HEK293 (cell line): ENCODE measurements around the gene H3-3A.

Experiments used
- HOXC10 ChIP-seq: sonication (generic); formaldehyde crosslinking; IDR thresholded peaks from 2 replicates; pipeline ENCODE4 v1.8.1; 2023; ENCODE audit warnings: mild to moderate bottlenecking, missing genetic modification reagents
- HOXD13 ChIP-seq: sonication (generic); formaldehyde crosslinking; IDR thresholded peaks from 2 replicates; pipeline ENCODE4 v1.8.0; 2022; ENCODE audit warnings: missing genetic modification reagents, borderline replicate concordance
- KLF9 ChIP-seq: fragments of 450-650 bp; formaldehyde crosslinking; IDR thresholded peaks from 2 replicates; pipeline ENCODE4 v1.5.1; 2016; ENCODE audit warnings: missing biosample characterization, missing genetic modification characterization, low read depth
- MZF1 ChIP-seq: fragments of 450-650 bp; formaldehyde crosslinking; IDR thresholded peaks from 2 replicates; pipeline ENCODE4 v1.5.1; 2017; ENCODE audit warnings: missing biosample characterization, missing genetic modification characterization, borderline replicate concordance
- RBAK ChIP-seq: fragments of 450-650 bp; formaldehyde crosslinking; IDR thresholded peaks from 2 replicates; pipeline ENCODE4 v1.5.1; 2016; ENCODE audit warnings: missing biosample characterization, missing genetic modification characterization
- ZBTB21 ChIP-seq: fragments of 450-650 bp; formaldehyde crosslinking; IDR thresholded peaks from 2 replicates; pipeline ENCODE4 v1.5.1; 2017; ENCODE audit warnings: missing biosample characterization, missing genetic modification characterization
- ZBTB6 ChIP-seq: fragments of 450-650 bp; formaldehyde crosslinking; IDR thresholded peaks from 2 replicates; pipeline ENCODE4 v1.5.1; 2017; ENCODE audit warnings: missing biosample characterization, missing genetic modification characterization
- ZNF169 ChIP-seq: fragments of 450-650 bp; formaldehyde crosslinking; IDR thresholded peaks from 2 replicates; pipeline ENCODE4 v1.5.1; 2016; ENCODE audit warnings: missing biosample characterization, missing genetic modification characterization
- ZNF19 ChIP-seq: fragments of 450-650 bp; formaldehyde crosslinking; IDR thresholded peaks from 2 replicates; pipeline ENCODE4; 2016; ENCODE audit warnings: missing biosample characterization, missing genetic modification characterization, low read depth
- ZNF335 ChIP-seq: fragments of 450-650 bp; formaldehyde crosslinking; conservative IDR thresholded peaks from 2 replicates; pipeline ENCODE4 v1.5.1; 2016; ENCODE audit warnings: missing biosample characterization, missing genetic modification characterization
- ZNF350 ChIP-seq: fragments of 450-650 bp; formaldehyde crosslinking; IDR thresholded peaks from 2 replicates; pipeline ENCODE4 v1.5.0; 2017; ENCODE audit warnings: missing biosample characterization, mild to moderate bottlenecking, missing genetic modification characterization
- ZNF394 ChIP-seq: fragments of 450-650 bp; formaldehyde crosslinking; IDR thresholded peaks from 2 replicates; pipeline ENCODE4 v1.5.1; 2016; ENCODE audit warnings: missing biosample characterization, missing genetic modification characterization, mild to moderate bottlenecking, moderate library complexity, borderline replicate concordance
- ZNF398 ChIP-seq: fragments of 450-650 bp; formaldehyde crosslinking; IDR thresholded peaks from 2 replicates; pipeline ENCODE4 v1.5.1; 2017; ENCODE audit warnings: missing biosample characterization, missing genetic modification characterization
- ZNF600 ChIP-seq: fragments of 450-650 bp; formaldehyde crosslinking; IDR thresholded peaks from 2 replicates; pipeline ENCODE4 v1.5.1; 2016; ENCODE audit warnings: missing biosample characterization, missing genetic modification characterization
- ZNF629 ChIP-seq: fragments of 450-650 bp; formaldehyde crosslinking; IDR thresholded peaks from 2 replicates; pipeline ENCODE4 v1.5.1; 2017; ENCODE audit warnings: missing biosample characterization, missing genetic modification characterization
- ZNF76 ChIP-seq: fragments of 450-650 bp; formaldehyde crosslinking; IDR thresholded peaks from 2 replicates; pipeline ENCODE4; 2016; ENCODE audit warnings: low read depth, missing biosample characterization, missing genetic modification characterization, borderline replicate concordance
- ZNF777 ChIP-seq: fragments of 450-650 bp; formaldehyde crosslinking; IDR thresholded peaks from 2 replicates; pipeline ENCODE4 v1.5.1; 2017; ENCODE audit warnings: missing biosample characterization, missing genetic modification characterization, borderline replicate concordance
- ZSCAN5A ChIP-seq: fragments of 450-650 bp; formaldehyde crosslinking; IDR thresholded peaks from 2 replicates; pipeline ENCODE4 v1.5.1; 2016; ENCODE audit warnings: missing biosample characterization, missing genetic modification characterization
- TF ChIP-seq, protein P1 (sequence below): fragments of 450-650 bp; formaldehyde crosslinking; IDR thresholded peaks from 2 replicates; pipeline ENCODE4; 2016; ENCODE audit warnings: missing biosample characterization, missing genetic modification characterization
- TF ChIP-seq, protein P2 (sequence below): fragments of 450-650 bp; formaldehyde crosslinking; conservative IDR thresholded peaks from 2 replicates; pipeline ENCODE4 v1.5.1; 2016; ENCODE audit warnings: low read depth, missing biosample characterization, missing genetic modification characterization
- TF ChIP-seq, protein P3 (sequence below): fragments of 450-650 bp; formaldehyde crosslinking; IDR thresholded peaks from 2 replicates; pipeline ENCODE4 v1.5.1; 2016; ENCODE audit warnings: missing biosample characterization, missing genetic modification characterization
- TF ChIP-seq, protein P4 (sequence below): fragments of 450-650 bp; IDR thresholded peaks from 2 replicates; pipeline ENCODE4 v1.5.1; 2018; ENCODE audit warnings: missing biosample characterization, mild to moderate bottlenecking, missing genetic modification characterization

Gene H3-3A

DNA sequence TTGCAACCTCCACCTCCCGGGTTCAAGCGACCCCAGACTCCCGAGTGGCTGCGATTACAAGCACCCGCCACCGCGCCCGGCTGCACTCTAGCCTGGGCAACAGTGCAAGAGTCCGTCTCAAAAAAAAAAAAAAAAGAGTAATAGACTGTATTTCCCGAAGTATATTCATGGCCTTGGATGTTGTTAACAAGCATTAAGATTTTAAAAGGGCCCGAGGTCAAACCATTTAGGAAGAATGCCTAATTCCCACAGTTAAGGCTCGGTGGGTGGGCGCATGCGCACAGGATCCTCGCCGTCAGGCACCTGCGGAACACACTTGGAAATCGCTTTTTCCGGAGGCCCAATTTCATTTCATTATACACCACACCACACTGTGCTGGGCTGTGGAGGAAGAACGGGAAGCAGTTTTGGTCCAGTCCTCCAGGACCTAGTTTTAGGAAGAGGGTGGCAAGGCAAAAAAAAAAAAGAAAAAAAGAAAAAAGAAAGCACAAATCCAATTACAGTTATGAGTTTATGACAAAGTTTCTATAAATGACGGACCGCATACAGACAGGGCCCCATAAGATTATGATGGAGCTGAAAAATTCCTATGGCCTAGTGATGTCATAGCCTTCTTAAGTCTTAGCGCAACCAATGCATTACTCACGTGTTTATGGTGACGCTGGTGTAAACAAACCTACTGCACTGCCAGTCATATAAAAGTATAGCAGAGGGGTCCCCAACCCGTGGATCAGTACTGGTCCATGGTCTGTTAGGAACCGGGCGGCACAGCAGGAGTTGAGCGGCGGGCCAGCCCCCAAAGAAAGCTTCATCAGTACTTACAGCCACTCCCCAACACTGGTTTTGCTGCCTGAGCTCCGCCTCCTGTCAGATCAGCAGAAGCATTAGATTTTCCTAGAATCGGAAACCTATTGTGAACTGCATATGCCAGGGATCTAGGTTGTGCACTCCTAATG lies 38.2 kb downstream of the H3-3A start (continued):
- peak; percentile 93 for TF ChIP-seq ZNF335 (tag by site-specific recombination)
- TF ChIP-seq, protein P1, sequence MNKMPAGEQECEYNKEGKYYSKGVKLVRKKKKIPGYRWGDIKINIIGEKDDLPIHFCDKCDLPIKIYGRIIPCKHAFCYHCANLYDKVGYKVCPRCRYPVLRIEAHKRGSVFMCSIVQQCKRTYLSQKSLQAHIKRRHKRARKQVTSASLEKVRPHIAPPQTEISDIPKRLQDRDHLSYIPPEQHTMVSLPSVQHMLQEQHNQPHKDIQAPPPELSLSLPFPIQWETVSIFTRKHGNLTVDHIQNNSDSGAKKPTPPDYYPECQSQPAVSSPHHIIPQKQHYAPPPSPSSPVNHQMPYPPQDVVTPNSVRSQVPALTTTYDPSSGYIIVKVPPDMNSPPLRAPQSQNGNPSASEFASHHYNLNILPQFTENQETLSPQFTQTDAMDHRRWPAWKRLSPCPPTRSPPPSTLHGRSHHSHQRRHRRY (tag by site-specific recombination), result no peak
- TF ChIP-seq KLF9 (tag by site-specific recombination), result no peak
- no peak for TF ChIP-seq MZF1 (tag by site-specific recombination)
- no peak for TF ChIP-seq ZNF19 (tag by site-specific recombination)
- TF ChIP-seq HOXD13 (CRISPR knock-in tag), result no peak
- TF ChIP-seq, protein P2, sequence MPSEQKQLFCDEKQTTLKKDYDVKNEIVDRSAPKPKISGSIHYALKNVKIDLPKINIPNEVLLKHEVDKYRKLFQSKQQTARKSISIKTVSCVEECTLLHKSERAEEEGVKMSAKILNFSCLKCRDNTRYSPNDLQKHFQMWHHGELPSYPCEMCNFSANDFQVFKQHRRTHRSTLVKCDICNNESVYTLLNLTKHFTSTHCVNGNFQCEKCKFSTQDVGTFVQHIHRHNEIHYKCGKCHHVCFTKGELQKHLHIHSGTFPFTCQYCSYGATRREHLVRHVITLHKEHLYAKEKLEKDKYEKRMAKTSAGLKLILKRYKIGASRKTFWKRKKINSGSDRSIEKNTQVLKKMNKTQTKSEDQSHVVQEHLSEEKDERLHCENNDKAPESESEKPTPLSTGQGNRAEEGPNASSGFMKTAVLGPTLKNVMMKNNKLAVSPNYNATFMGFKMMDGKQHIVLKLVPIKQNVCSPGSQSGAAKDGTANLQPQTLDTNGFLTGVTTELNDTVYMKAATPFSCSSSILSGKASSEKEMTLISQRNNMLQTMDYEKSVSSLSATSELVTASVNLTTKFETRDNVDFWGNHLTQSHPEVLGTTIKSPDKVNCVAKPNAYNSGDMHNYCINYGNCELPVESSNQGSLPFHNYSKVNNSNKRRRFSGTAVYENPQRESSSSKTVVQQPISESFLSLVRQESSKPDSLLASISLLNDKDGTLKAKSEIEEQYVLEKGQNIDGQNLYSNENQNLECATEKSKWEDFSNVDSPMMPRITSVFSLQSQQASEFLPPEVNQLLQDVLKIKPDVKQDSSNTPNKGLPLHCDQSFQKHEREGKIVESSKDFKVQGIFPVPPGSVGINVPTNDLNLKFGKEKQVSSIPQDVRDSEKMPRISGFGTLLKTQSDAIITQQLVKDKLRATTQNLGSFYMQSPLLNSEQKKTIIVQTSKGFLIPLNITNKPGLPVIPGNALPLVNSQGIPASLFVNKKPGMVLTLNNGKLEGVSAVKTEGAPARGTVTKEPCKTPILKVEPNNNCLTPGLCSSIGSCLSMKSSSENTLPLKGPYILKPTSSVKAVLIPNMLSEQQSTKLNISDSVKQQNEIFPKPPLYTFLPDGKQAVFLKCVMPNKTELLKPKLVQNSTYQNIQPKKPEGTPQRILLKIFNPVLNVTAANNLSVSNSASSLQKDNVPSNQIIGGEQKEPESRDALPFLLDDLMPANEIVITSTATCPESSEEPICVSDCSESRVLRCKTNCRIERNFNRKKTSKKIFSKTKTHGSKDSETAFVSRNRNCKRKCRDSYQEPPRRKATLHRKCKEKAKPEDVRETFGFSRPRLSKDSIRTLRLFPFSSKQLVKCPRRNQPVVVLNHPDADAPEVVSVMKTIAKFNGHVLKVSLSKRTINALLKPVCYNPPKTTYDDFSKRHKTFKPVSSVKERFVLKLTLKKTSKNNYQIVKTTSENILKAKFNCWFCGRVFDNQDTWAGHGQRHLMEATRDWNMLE, result no peak
- TF ChIP-seq ZBTB6 (tag by site-specific recombination), result peak; percentile 80
- no peak for TF ChIP-seq ZSCAN5A (tag by site-specific recombination)
- TF ChIP-seq, protein P3, sequence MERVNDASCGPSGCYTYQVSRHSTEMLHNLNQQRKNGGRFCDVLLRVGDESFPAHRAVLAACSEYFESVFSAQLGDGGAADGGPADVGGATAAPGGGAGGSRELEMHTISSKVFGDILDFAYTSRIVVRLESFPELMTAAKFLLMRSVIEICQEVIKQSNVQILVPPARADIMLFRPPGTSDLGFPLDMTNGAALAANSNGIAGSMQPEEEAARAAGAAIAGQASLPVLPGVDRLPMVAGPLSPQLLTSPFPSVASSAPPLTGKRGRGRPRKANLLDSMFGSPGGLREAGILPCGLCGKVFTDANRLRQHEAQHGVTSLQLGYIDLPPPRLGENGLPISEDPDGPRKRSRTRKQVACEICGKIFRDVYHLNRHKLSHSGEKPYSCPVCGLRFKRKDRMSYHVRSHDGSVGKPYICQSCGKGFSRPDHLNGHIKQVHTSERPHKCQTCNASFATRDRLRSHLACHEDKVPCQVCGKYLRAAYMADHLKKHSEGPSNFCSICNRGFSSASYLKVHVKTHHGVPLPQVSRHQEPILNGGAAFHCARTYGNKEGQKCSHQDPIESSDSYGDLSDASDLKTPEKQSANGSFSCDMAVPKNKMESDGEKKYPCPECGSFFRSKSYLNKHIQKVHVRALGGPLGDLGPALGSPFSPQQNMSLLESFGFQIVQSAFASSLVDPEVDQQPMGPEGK (tag by site-specific recombination), result peak; percentile 54
- TF ChIP-seq ZNF76, result no peak
- TF ChIP-seq RBAK, result no peak
- TF ChIP-seq, protein P4, sequence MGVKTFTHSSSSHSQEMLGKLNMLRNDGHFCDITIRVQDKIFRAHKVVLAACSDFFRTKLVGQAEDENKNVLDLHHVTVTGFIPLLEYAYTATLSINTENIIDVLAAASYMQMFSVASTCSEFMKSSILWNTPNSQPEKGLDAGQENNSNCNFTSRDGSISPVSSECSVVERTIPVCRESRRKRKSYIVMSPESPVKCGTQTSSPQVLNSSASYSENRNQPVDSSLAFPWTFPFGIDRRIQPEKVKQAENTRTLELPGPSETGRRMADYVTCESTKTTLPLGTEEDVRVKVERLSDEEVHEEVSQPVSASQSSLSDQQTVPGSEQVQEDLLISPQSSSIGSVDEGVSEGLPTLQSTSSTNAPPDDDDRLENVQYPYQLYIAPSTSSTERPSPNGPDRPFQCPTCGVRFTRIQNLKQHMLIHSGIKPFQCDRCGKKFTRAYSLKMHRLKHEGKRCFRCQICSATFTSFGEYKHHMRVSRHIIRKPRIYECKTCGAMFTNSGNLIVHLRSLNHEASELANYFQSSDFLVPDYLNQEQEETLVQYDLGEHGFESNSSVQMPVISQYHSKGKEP (tag by site-specific recombination), result peak; percentile 73
- no peak for TF ChIP-seq ZNF350 (tag by site-specific recombination)
- TF ChIP-seq ZNF394 (tag by site-specific recombination), result no peak
- TF ChIP-seq ZBTB21 (tag by site-specific recombination), result peak; percentile 95
- no peak for TF ChIP-seq ZNF169 (tag by site-specific recombination)
- peak; percentile 97 for TF ChIP-seq ZNF629 (tag by site-specific recombination)
- no peak for TF ChIP-seq HOXC10 (CRISPR knock-in tag)
- TF ChIP-seq ZNF398 (tag by site-specific recombination), result 0 out of 2 replicates have a peak, but pooled peaks have one; percentile 10
- TF ChIP-seq ZNF777 (tag by site-specific recombination), result no peak
- peak; percentile 84 for TF ChIP-seq ZNF600 (tag by site-specific recombination)
